GM23248 (cell line): ENCODE results near the gene STXBP6.

Experiments
- EZH2 ChIP-seq: fragments of 200-600 bp; sonication (generic); IDR thresholded peaks from 2 replicates; pipeline ENCODE4 v1.6.1; 2018; ENCODE audit warnings: antibody characterized with exemption, mild to moderate bottlenecking; ENCODE audit not compliant: insufficient read depth, poor library complexity, severe bottlenecking
- EZH2phosphoT487 ChIP-seq: fragments of 200-600 bp; sonication (generic); IDR thresholded peaks from 2 replicates; pipeline ENCODE4 v1.6.1; 2018; ENCODE audit warnings: antibody characterized with exemption, moderate library complexity, mild to moderate bottlenecking, low read depth; ENCODE audit not compliant: insufficient read depth

DNA sequence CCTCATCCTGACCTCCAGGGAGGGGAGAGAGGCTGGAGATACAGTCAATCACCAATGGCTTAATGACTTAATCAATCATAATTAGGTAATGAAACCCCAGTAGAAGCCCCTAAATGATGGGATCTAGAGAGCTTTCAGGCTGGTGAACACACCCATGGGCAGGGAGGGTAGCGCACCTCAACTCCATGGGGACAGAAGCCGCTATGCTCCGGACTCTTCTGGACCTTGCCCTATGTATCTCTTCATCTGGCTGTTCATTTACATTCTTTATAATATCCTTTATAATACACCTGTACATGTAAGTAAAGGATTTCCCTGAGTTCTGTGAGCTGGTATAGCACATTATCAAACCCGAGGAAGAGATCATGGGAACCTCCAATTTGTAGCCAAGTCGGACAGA lies 205.9 kb downstream of the STXBP6 start:
- TF ChIP-seq EZH2 (no peak), EZH2phosphoT487 (no peak)
